Measurements from ENCODE around the gene CUL7. TPM values are rescaled to one million over a fixed set of nuclear protein-coding genes. Genes with fewer than 3 reads are reported as not detected.

The CUL7 gene
- total RNA-seq, 1 experiment from 2014 or later = 39.2 TPM

GRCh38 chr6:43081043-43081442, 27.4 kb upstream of the CUL7 start:
- DNase-seq (ENCODE audit: low read depth) = no peak
- in situ Hi-C loops (cut with HindIII; ENCODE audit: low pct_unique_long_range_greater_than_20kb, low sequenced_read_pairs) = no loop called here

- DNase-seq (ENCODE audit: low read depth) = no peak
- in situ Hi-C loops (cut with HindIII; ENCODE audit: low pct_unique_long_range_greater_than_20kb, low sequenced_read_pairs) = no loop called here
These were observed 25.0 kb upstream of the CUL7 start for GRCh38 chr6:43078691-43079090.

DNA sequence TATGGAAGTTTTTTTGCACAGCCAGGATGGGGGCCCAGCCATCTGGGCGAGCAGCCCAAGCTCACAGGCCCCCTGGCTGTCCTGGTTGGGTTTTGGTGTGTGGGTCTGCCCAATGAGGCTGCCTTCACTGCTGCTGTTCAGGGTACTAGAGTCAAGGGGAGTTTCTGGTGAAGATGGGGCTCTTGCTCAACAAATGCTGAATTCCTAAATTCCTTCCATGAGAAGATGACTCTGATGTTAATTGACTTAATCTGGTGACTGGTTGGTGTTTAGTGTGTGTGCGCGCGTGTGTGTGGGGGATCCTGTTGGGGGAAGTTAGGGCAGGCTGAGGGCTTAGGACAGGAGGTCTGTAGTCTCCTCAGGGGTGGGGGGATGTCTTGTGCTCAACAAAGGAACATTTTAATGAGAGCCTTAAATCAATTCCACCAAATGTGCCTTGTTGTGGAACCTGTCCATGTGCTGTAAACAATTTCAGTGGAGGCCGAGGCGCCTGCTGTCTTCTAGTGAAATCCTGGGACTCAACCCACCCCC, 24.4 kb upstream of the CUL7 start:
- DNase-seq (ENCODE audit: low read depth) = no peak
- in situ Hi-C loops (cut with HindIII; ENCODE audit: low pct_unique_long_range_greater_than_20kb, low sequenced_read_pairs) = no loop called here

GRCh38 chr6:43077333-43077809, 23.7 kb upstream of the CUL7 start:
- in situ Hi-C loops (cut with HindIII; ENCODE audit: low pct_unique_long_range_greater_than_20kb, low sequenced_read_pairs) = no loop called here
- DNase-seq (ENCODE audit: low read depth) = no peak

DNA sequence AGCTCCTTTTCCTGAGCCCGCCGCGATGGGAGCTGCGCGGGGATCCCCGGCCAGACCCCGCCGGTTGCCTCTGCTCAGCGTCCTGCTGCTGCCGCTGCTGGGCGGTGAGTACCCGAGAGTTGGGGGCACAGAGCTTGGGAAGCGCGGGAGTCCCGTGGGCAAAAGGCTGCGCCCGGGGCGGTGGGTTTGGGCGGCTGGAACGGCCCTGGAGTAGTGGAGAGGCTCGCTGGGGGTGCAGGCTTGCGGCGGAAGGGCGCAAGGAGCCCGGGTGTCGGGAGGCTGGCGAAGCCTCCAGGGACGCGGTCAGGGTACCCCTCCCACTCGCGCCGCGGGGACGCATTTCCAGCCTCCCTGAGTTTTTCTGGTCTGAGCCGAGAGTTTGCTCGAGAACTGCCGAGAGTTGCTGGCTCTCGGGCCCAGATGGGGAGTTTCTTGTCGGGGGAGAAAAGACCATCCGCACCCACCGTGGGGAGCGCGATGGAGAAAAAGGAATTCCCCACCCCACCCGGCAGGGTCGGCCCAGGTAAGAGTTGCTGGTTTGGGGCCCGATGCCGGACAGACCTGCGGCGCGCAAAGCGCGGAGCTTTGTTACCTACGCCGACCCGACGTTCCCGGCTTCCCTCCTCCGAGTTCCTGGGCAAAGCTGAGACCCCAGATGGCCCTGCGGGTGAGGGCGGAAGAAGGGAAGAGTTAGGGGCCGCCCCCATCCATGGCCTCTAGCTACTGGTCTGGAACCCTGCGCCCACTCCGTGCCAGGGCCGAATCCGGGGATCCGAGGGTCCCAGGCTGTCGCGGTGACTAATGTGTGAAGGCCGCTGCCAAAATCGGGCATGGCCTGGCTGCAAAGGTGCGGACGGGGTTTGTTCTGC, 23.0 kb upstream of the CUL7 start:
- DNase-seq (ENCODE audit: low read depth) = peak; percentile 41
- in situ Hi-C loops (cut with HindIII; ENCODE audit: low pct_unique_long_range_greater_than_20kb, low sequenced_read_pairs) = no loop called here

DNA sequence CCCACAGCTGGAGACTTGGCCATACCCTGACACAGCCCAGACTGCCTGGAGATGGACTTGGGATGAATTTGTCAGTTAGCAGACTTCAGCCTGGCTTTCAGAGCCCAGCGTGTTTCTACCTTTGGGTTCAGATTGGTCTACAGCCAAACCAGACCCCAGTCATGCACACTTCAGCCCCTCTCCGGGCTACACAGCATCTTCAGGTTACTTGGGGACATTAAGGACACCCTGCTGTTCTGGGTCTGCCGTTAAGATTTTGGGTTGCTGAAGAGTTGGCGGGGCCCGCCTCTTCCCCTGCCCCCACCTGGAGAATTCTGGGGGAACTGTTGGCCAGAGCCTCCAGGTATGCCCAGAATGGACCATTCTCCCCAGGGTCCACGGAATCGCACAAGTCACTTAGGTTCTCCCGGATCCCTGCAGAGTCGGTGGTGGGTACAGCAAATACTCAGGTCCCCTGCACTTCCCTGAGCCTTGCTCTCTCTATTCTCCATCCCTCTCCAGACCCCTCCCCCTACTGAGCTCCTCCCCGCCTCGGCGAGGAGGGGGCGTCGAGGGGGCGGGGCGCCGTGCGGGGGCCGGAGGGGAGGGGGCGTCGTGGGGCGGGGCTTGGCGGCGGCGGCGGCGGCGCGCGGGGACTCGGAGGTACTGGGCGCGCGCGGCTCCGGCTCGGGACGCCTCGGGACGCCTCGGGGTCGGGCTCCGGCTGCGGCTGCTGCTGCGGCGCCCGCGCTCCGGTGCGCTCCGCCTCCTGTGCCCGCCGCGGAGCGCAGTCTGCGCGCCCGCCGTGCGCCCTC, 22.2 kb upstream of the CUL7 start, which contains the start of gene PTK7:
Gene PTK7, plus strand, starts transcription at position 645 of the 794 bp plus-strand sequence. CDS start 175 bp downstream, outside the sequence.
- in situ Hi-C loops (cut with HindIII; ENCODE audit: low pct_unique_long_range_greater_than_20kb, low sequenced_read_pairs) = no loop called here
- DNase-seq (ENCODE audit: low read depth) = no peak

DNA sequence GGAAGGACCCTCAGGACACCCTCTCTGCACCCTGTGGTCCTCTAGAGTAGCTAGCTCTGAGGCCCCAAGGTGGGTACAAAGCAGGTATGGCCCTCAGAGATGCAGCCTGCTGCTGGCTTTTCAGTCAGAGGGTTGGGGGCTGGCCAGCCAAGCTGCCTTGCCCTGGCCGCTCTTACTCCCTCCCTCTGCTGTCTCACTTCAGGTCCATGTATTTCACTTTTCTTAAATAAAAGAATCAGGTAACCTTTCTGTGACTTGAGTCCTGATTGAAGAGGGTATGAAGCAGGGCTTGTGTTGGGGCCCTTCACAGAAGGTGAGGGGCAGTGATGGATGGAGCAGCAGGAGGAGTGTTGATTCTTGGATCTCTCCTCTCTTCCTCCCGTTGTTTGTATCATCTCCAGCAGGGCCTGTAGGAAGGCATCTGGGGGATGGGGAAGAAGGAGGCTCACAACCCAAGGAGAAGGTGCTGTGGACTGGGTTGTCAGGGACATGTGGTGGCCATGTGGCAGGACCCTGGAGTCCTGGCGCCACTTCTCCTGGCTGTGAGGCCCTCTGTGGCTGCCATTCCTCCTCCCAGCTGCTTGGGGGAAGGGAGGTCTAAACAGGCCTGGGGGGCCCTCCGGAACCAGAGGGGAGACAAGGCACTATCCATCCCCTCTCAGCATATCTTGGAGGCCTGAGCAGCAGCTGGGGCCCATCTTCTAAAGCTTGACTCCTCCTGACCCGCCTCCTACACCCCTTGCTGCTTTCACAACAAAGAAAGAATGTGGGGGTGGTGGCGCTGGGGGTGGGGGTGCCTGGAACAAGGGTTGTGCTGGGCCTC, 21.4 kb upstream of the CUL7 start:
- no peak for DNase-seq (ENCODE audit: low read depth)
- in situ Hi-C loops (cut with HindIII; ENCODE audit: low pct_unique_long_range_greater_than_20kb, low sequenced_read_pairs) = no loop called here

DNA sequence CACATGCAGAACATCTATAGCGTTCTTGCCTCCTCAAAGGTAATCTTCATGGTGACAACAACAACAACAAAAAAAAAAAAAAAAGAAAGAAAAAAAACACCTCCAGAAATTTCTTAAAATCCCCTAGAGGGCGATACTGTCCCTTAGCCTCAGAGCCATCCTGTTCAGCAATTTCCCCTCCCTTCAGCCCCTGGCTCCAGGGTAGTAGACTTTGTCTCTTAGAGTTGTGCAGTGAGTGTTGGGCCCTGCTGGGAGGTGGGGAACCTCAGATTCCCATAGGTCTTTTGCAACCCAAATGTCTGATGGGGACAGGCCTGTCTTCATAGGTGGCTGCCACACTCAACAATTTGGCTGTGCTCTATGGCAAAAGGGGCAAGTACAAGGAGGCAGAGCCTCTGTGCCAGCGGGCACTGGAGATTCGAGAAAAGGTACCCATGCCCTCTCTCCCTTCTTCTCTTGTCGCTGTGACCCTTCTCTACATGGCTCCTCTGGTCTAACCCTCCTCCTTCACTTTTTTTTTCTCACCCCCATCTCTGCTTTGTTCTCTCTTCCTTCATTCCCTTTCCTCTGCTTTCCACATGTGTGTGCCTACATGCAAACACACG, 16.5 kb upstream of the CUL7 start:
- peak; percentile 49 for DNase-seq (ENCODE audit: low read depth)
- in situ Hi-C loops (cut with HindIII; ENCODE audit: low pct_unique_long_range_greater_than_20kb, low sequenced_read_pairs) = no loop called here

DNA sequence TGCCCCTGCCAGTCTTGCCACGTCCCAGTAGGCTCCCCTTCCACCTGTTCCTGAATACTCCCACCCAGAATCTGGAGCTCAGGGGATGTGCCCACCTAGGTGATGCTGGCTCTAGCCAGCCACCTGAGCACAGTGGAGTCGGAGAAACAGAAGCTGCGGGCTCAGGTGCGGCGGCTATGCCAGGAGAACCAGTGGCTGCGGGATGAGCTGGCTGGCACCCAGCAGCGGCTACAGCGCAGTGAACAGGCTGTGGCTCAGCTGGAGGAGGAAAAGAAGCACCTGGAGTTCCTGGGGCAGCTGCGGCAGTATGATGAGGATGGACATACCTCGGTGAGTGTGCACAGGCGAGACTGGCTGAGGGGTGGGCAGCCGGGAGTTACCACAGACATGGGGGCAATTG, 9.2 kb upstream of the CUL7 start:
- in situ Hi-C loops (cut with HindIII; ENCODE audit: low pct_unique_long_range_greater_than_20kb, low sequenced_read_pairs) = no loop called here
- no peak for DNase-seq (ENCODE audit: low read depth)

DNA sequence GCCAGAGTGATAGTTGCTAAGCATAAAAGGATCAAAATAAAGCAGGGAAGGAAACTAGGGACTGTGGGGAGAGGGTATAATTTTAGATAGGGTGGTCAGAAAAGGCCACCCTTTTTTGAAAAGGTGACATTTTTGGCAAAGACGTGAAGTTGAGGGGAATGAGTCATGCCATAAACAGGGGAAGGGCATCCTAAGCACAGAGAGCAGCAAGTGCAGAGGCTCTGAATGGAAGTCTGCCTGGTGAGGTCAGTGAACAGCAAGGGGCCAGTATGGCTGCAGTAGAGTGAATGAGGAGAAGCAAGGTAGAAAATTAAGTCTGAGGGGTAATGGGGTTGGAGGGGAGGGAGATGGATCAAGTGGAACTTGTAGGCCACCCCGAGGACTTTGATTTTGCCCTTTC, 8.2 kb upstream of the CUL7 start:
- no peak for DNase-seq (ENCODE audit: low read depth)
- in situ Hi-C loops (cut with HindIII; ENCODE audit: low pct_unique_long_range_greater_than_20kb, low sequenced_read_pairs) = no loop called here

GRCh38 chr6:43060755-43061633, 7.3 kb upstream of the CUL7 start:
- in situ Hi-C loops (cut with HindIII; ENCODE audit: low pct_unique_long_range_greater_than_20kb, low sequenced_read_pairs) = no loop called here

GRCh38 chr6:43060034-43060754, 6.5 kb upstream of the CUL7 start:
- peak; percentile 59 for DNase-seq (ENCODE audit: low read depth)
- in situ Hi-C loops (cut with HindIII; ENCODE audit: low pct_unique_long_range_greater_than_20kb, low sequenced_read_pairs) = no loop called here

More at GRCh38 chr6:43060755-43061633, 7.3 kb upstream of the CUL7 start:
- DNase-seq (ENCODE audit: low read depth) = no peak

GRCh38 chr6:43059168-43060033, 5.8 kb upstream of the CUL7 start, which contains the start of the genes KLC4 and MRPL2:
TSS of gene KLC4 (plus strand) at chr6:43059631. CDS start at chr6:43061336, 1,705 bp downstream.
TSS of gene MRPL2 (minus strand) at chr6:43059434. CDS start at chr6:43059381, 53 bp downstream.
- peak; percentile 99 for DNase-seq (ENCODE audit: low read depth)
- in situ Hi-C loops (cut with HindIII; ENCODE audit: low pct_unique_long_range_greater_than_20kb, low sequenced_read_pairs) = no loop called here

- in situ Hi-C loops (cut with HindIII; ENCODE audit: low pct_unique_long_range_greater_than_20kb, low sequenced_read_pairs) = no loop called here
- DNase-seq (ENCODE audit: low read depth) = no peak
These were observed 4.9 kb upstream of the CUL7 start for GRCh38 chr6:43058531-43058930.

GRCh38 chr6:43055966-43056365, 2.3 kb upstream of the CUL7 start:
- no peak for DNase-seq (ENCODE audit: low read depth)
- in situ Hi-C loops (cut with HindIII; ENCODE audit: low pct_unique_long_range_greater_than_20kb, low sequenced_read_pairs) = no loop called here
